PFSK-1 (cell line): ENCODE data around the gene JUND.

ENCODE experiments used
- FOXP2 ChIP-seq: optimal IDR thresholded peaks from 2 replicates; pipeline ENCODE3; 2011; ENCODE audit warnings: borderline replicate concordance, control low read depth, inconsistent platforms; ENCODE audit not compliant: insufficient read depth; ENCODE audit errors: extremely low read length, extremely low read depth
- POLR2AphosphoS5 ChIP-seq: IDR thresholded peaks from 2 replicates; pipeline ENCODE4 v1.6.1; 2012; ENCODE audit warnings: low read depth, mild to moderate bottlenecking, control low read depth, low read length, moderate library complexity
- SIN3A ChIP-seq: IDR thresholded peaks from 2 replicates; pipeline ENCODE4 v1.6.1; 2012; ENCODE audit warnings: mild to moderate bottlenecking, low read length, moderate library complexity, borderline replicate concordance; ENCODE audit not compliant: insufficient read depth
- TAF1 ChIP-seq: IDR thresholded peaks from 2 replicates; pipeline ENCODE4 v1.6.1; 2012; ENCODE audit warnings: low read length, control low read depth, borderline replicate concordance; ENCODE audit not compliant: insufficient read depth
- TF ChIP-seq, protein P1 (sequence below), 2 experiments: IDR thresholded peaks; 2 replicates each; pipeline versions ENCODE4 v1.6.1 to v1.8.0; 2011 to 2012; ENCODE audit warnings: low read depth in 2 of 2, low read length in 2 of 2, control low read depth in 1 of 2, inconsistent platforms in 1 of 2, mild to moderate bottlenecking in 1 of 2, moderate library complexity in 1 of 2; ENCODE audit not compliant: insufficient read depth in 1 of 2

The JUND gene

GRCh38 chr19:18264137-18264854 lies 17.1 kb downstream of the JUND start:
- no peak for TF ChIP-seq TAF1
- no peak for TF ChIP-seq SIN3A
- TF ChIP-seq, protein P1, sequence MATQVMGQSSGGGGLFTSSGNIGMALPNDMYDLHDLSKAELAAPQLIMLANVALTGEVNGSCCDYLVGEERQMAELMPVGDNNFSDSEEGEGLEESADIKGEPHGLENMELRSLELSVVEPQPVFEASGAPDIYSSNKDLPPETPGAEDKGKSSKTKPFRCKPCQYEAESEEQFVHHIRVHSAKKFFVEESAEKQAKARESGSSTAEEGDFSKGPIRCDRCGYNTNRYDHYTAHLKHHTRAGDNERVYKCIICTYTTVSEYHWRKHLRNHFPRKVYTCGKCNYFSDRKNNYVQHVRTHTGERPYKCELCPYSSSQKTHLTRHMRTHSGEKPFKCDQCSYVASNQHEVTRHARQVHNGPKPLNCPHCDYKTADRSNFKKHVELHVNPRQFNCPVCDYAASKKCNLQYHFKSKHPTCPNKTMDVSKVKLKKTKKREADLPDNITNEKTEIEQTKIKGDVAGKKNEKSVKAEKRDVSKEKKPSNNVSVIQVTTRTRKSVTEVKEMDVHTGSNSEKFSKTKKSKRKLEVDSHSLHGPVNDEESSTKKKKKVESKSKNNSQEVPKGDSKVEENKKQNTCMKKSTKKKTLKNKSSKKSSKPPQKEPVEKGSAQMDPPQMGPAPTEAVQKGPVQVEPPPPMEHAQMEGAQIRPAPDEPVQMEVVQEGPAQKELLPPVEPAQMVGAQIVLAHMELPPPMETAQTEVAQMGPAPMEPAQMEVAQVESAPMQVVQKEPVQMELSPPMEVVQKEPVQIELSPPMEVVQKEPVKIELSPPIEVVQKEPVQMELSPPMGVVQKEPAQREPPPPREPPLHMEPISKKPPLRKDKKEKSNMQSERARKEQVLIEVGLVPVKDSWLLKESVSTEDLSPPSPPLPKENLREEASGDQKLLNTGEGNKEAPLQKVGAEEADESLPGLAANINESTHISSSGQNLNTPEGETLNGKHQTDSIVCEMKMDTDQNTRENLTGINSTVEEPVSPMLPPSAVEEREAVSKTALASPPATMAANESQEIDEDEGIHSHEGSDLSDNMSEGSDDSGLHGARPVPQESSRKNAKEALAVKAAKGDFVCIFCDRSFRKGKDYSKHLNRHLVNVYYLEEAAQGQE (IDR thresholded peaks at IDR 0.05; ENCODE audit: insufficient read depth in 1 of 2, low read depth in 2 of 2, low read length in 2 of 2), result no peak
- TF ChIP-seq FOXP2, result no peak
- no peak for TF ChIP-seq POLR2AphosphoS5

DNA sequence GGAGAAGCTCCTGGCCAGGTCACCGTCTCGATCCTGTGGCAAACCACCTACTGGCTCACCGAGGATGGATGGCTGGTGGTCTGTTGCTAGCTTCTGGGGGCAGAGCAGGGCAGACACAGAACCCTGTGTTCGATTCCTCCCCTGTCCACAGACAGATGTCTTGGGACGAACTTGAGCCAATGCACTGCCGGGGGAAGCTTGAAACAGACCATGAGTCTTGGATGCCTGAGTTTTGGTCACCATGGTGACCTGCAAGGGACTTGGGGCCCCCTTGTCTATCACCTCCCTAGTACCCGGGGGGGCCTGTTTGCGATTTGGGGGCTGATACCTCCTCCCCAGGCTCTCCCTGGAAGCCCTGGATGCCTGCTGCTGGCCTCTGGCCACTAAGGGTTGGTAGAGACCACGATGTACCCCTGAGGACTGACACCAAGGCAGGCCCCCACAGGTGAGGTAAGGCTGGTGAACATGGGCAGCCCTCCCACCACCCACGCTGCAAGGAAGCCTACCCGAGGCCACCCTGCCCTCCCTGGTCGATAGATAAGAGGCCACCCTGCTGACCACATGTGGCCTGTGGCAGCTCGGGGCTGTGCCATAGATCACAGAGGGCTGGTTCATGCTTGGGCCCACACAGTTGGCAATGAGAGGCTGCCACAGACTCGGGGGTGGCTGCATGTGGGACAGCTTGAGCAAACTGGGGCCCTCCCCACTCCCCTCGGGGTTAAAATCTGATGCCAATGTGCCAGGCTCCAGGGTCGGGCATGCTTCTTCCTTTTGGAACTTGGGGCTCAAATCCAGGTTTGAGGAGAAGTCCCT lies 17.9 kb downstream of the JUND start:
- TF ChIP-seq, protein P1 (IDR thresholded peaks at IDR 0.05; ENCODE audit: insufficient read depth in 1 of 2, low read depth in 2 of 2, low read length in 2 of 2), result no peak
- TF ChIP-seq FOXP2, result no peak
- TF ChIP-seq TAF1, result no peak
- TF ChIP-seq POLR2AphosphoS5, result no peak
- no peak for TF ChIP-seq SIN3A

- TF ChIP-seq FOXP2 (no peak), TAF1 (no peak), POLR2AphosphoS5 (no peak), SIN3A (no peak)
- TF ChIP-seq, protein P1 (IDR thresholded peaks at IDR 0.05; ENCODE audit: insufficient read depth in 1 of 2, low read depth in 2 of 2, low read length in 2 of 2), result no peak
These were observed 18.5 kb downstream of the JUND start for GRCh38 chr19:18262917-18263316.

GRCh38 chr19:18262144-18262543 lies 19.3 kb downstream of the JUND start:
- TF ChIP-seq FOXP2, result no peak
- no peak for TF ChIP-seq POLR2AphosphoS5

GRCh38 chr19:18261474-18261873 lies 19.9 kb downstream of the JUND start:
- TF ChIP-seq SIN3A (no peak), POLR2AphosphoS5 (no peak), TAF1 (no peak), FOXP2 (no peak)
- TF ChIP-seq, protein P1 (IDR thresholded peaks at IDR 0.05; ENCODE audit: insufficient read depth in 1 of 2, low read depth in 2 of 2, low read length in 2 of 2), result no peak
